Measurements from ENCODE around the gene STH. TPM values are rescaled to one million over a fixed set of nuclear protein-coding genes. Genes with fewer than 3 reads are reported as not detected.

Gene STH
- total and polyA plus RNA-seq, 2 of the 4 experiments (the other 2 are of a cell fraction), result not detected

DNA sequence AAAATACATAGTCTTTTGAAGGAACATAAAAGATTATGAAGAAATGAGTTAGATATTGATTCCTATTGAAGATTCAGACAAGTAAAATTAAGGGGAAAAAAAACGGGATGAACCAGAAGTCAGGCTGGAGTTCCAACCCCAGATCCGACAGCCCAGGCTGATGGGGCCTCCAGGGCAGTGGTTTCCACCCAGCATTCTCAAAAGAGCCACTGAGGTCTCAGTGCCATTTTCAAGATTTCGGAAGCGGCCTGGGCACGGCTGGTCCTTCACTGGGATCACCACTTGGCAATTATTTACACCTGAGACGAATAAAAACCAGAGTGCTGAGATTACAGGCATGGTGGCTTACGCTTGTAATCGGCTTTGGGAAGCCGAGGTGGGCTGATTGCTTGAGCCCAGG, 9.5 kb downstream of the STH start:
- ChIA-PET CTCF (interaction anchor here (1.2 kb wide), 1 partner anchor 278 kb away, joined by 3 read pairs; no protein-coding TSS in a partner anchor), POLR2A (ENCODE audit: unreplicated experiment) (no interaction called here)
- no peak overlapping the region for H2AK9ac ChIP-seq (replicated peaks; ENCODE audit: low read depth, low read length, poor library complexity)
- H3K9ac ChIP-seq (ENCODE audit: low read depth, low read length), result no peak overlapping the region
- no peak overlapping the region for H2BK120ac ChIP-seq (ENCODE audit: low read depth, low read length)
- no peak overlapping the region for H3K56ac ChIP-seq (ENCODE audit: extremely low read depth, insufficient read depth, low read length)
- H4K91ac ChIP-seq (ENCODE audit: insufficient read depth, low read depth, low read length), result no peak overlapping the region
- H3K4me3 ChIP-seq (ENCODE audit: insufficient read depth, low read depth, low read length), result no peak overlapping the region
- no peak overlapping the region for H4K5ac ChIP-seq (ENCODE audit: low read depth, low read length)
- H3K18ac ChIP-seq (ENCODE audit: low read depth, low read length), result no peak overlapping the region
- no peak overlapping the region for H2BK5ac ChIP-seq (ENCODE audit: low read depth, low read length, poor library complexity, severe bottlenecking)
- no peak overlapping the region for H2BK15ac ChIP-seq (ENCODE audit: low read depth, low read length)
- no peaks in the 10 kb centered on the region for H3K36me3 ChIP-seq (ENCODE audit: control insufficient read depth, insufficient read depth, low read length)
- TF ChIP-seq, protein P1, sequence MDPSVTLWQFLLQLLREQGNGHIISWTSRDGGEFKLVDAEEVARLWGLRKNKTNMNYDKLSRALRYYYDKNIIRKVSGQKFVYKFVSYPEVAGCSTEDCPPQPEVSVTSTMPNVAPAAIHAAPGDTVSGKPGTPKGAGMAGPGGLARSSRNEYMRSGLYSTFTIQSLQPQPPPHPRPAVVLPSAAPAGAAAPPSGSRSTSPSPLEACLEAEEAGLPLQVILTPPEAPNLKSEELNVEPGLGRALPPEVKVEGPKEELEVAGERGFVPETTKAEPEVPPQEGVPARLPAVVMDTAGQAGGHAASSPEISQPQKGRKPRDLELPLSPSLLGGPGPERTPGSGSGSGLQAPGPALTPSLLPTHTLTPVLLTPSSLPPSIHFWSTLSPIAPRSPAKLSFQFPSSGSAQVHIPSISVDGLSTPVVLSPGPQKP (IDR thresholded peaks at IDR 0.05; ENCODE audit: borderline replicate concordance, low read depth, low read length), result no peak
- TF ChIP-seq CEBPB (IDR thresholded peaks at IDR 0.05; ENCODE audit: low read depth, low read length) (no peak), MAZ (IDR thresholded peaks at IDR 0.05; ENCODE audit: borderline replicate concordance, low read depth, low read length) (no peak), MAFK (IDR thresholded peaks at IDR 0.05; ENCODE audit: low read depth, low read length) (no peak), CHD1 (IDR thresholded peaks at IDR 0.05; ENCODE audit: low read depth, low read length) (no peak), RAD21 (IDR thresholded peaks at IDR 0.05; ENCODE audit: low read length) (no peak), RFX5 (IDR thresholded peaks at IDR 0.05; ENCODE audit: low read depth, low read length) (no peak), USF2 (IDR thresholded peaks at IDR 0.05; ENCODE audit: low read depth, low read length) (no peak), SMC3 (IDR thresholded peaks at IDR 0.05; ENCODE audit: low read depth, low read length) (no peak), NFE2L2 (IDR thresholded peaks at IDR 0.05; ENCODE audit: low read depth, low read length) (no peak), POLR2A (IDR thresholded peaks at IDR 0.05; ENCODE audit: low read depth, low read length) (no peak), RCOR1 (IDR thresholded peaks at IDR 0.05; ENCODE audit: insufficient replicate concordance, low read length) (no peak)
- no peaks in the 10 kb centered on the region for H3K9me3 ChIP-seq (ENCODE audit: control insufficient read depth, insufficient read depth, low read length)
- no peaks in the 10 kb centered on the region for H3K79me1 ChIP-seq (ENCODE audit: low read depth in 1 of 2, low read length in 2 of 2)
- H3K14ac ChIP-seq (replicated peaks; ENCODE audit: low read depth, low read length), result no peak overlapping the region
- no peak for DNase-seq
- H3K9me1 ChIP-seq (ENCODE audit: insufficient read depth, low read length), result no peaks in the 10 kb centered on the region
- H2AFZ ChIP-seq (replicated peaks; ENCODE audit: low read length, poor library complexity), result no peak overlapping the region
- BruUV-seq (replicated peaks), result no TSS peak
- H3K4me2 ChIP-seq (ENCODE audit: low read depth, low read length), result no peak overlapping the region
- in situ Hi-C loops (cut with MboI; ENCODE audit: low sequenced_read_pairs), result no loop called here
- dilution Hi-C loops (cut with HindIII; ENCODE audit: low sequenced_read_pairs, unreplicated experiment), result no loop called here
- no peak overlapping the region for H3K23ac ChIP-seq (ENCODE audit: low read depth, low read length)
- no peak overlapping the region for H4K8ac ChIP-seq (ENCODE audit: low read depth in 2 of 2, low read length in 2 of 2)
- H3K27ac ChIP-seq (ENCODE audit: insufficient read depth, low read length), result no peak overlapping the region
- intact Hi-C loops (cut with micrococcal nuclease), result loop anchor here (10.0 kb wide), 1 partner anchor 276 kb away; no protein-coding TSS in a partner anchor
- no peak for ATAC-seq (ENCODE audit: low read depth)
- no peaks in the 10 kb centered on the region for H4K20me1 ChIP-seq (ENCODE audit: insufficient read depth, low read length)
- WGBS, 2 experiments (ENCODE audit: extremely low coverage in 2 of 2, insufficient read length in 1 of 2), result 97% methylated on average over 7 of the region's 9 CpGs; no CpG with 5 or more reads in 1 of the 2 experiments
- peaks cover 5% of the 10 kb centered on the region for H3K27me3 ChIP-seq (ENCODE audit: control insufficient read depth, insufficient read depth, low read length)
- H3K4me1 ChIP-seq (ENCODE audit: control insufficient read depth, insufficient read depth, low read length), result peaks cover 7% of the 10 kb centered on the region
- no peak overlapping the region for H3K4ac ChIP-seq (ENCODE audit: low read depth, low read length)
- H2BK20ac ChIP-seq (ENCODE audit: low read depth, low read length), result no peak overlapping the region
- H2AK5ac ChIP-seq (ENCODE audit: low read depth, low read length), result no peak overlapping the region

Data from IMR-90 (cell line).